Mesothelial cell of epicardium (in vitro differentiated cells): Measurements from ENCODE around the gene TCIRG1. TPM values are rescaled to one million over a fixed set of nuclear protein-coding genes. Genes with fewer than 3 reads are reported as not detected.

Experiments used
- DNase-seq, 2 experiments: peaks; one replicate each; pipeline ENCODE4 v3.0.0; 2021; ENCODE audit warnings: low spot score in 2 of 2; ENCODE audit not compliant: unreplicated experiment in 2 of 2
- H3K27ac Mint-ChIP-seq: 2 replicates; pipeline ENCODE4 v1.8.0; 2021; ENCODE audit warnings: mixed read lengths
- H3K27me3 Mint-ChIP-seq: 2 replicates; pipeline ENCODE4 v1.8.0; 2021; ENCODE audit warnings: low read depth, mixed read lengths
- H3K36me3 Mint-ChIP-seq: 2 replicates; pipeline ENCODE4 v1.8.0; 2021; ENCODE audit warnings: mixed read lengths
- H3K4me1 Mint-ChIP-seq: 2 replicates; pipeline ENCODE4 v1.8.0; 2021; ENCODE audit warnings: mixed read lengths
- H3K4me3 Mint-ChIP-seq: 2 replicates; pipeline ENCODE4 v1.8.0; 2021; ENCODE audit warnings: mild to moderate bottlenecking, moderate library complexity, mixed read lengths
- H3K9me3 Mint-ChIP-seq: 2 replicates; pipeline ENCODE4 v1.8.0; 2021; ENCODE audit warnings: mixed read lengths
- total RNA-seq: library from RNA; stranded (reverse); gene quantifications from 3 replicates; pipeline ENCODE4 v1.2.1, GENCODE V29; 2021
- TF ChIP-seq, protein P1 (sequence below): fragments of 200-600 bp; sonication (generic); IDR thresholded peaks from one replicate; pipeline ENCODE4 v1.5.0; 2021; ENCODE audit warnings: antibody characterized with exemption; ENCODE audit not compliant: unreplicated experiment

Gene TCIRG1
- total RNA-seq, 1 donor from 2014 or later, result 60.0 TPM

GRCh38 chr11:68077617-68078582 is 39.1 kb downstream of the TCIRG1 start:
- H3K27me3 Mint-ChIP-seq, result no peaks in the 10 kb centered on the region
- H3K9me3 Mint-ChIP-seq, result no peaks in the 10 kb centered on the region
- H3K36me3 Mint-ChIP-seq, result peaks cover 24% of the 10 kb centered on the region
- no peak for DNase-seq
- H3K4me1 Mint-ChIP-seq, result peaks cover 20% of the 10 kb centered on the region
- no peak overlapping the region for H3K4me3 Mint-ChIP-seq
- peak overlapping the region; percentile 70 for H3K27ac Mint-ChIP-seq
- TF ChIP-seq, protein P1, sequence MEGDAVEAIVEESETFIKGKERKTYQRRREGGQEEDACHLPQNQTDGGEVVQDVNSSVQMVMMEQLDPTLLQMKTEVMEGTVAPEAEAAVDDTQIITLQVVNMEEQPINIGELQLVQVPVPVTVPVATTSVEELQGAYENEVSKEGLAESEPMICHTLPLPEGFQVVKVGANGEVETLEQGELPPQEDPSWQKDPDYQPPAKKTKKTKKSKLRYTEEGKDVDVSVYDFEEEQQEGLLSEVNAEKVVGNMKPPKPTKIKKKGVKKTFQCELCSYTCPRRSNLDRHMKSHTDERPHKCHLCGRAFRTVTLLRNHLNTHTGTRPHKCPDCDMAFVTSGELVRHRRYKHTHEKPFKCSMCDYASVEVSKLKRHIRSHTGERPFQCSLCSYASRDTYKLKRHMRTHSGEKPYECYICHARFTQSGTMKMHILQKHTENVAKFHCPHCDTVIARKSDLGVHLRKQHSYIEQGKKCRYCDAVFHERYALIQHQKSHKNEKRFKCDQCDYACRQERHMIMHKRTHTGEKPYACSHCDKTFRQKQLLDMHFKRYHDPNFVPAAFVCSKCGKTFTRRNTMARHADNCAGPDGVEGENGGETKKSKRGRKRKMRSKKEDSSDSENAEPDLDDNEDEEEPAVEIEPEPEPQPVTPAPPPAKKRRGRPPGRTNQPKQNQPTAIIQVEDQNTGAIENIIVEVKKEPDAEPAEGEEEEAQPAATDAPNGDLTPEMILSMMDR, result no peak

DNA sequence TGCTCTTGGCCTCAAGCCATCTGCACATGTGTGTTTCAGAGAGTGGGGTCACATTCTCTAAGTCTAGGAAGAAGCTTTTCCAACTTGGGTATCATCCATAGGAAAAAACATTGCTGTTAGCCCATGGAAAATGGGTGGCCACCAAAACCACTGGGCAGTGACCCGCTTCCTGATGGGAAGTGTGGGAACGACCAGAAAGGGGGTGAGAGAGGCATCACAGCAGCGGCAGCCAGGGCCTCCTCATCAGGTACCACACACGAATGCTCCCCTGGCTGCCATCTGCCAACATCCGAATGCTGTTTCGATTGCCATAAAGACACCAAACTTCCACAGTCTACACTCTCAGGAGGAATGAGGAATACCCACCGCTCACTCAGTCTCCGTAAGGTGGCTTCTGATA is 42.0 kb downstream of the TCIRG1 start:
- TF ChIP-seq, protein P1, result no peak
- Mint-ChIP-seq H3K4me1 (peaks cover 27% of the 10 kb centered on the region), H3K36me3 (peaks cover 18% of the 10 kb centered on the region), H3K4me3 (no peak overlapping the region), H3K9me3 (no peaks in the 10 kb centered on the region), H3K27ac (no peak overlapping the region), H3K27me3 (no peaks in the 10 kb centered on the region)
- no peak for DNase-seq

GRCh38 chr11:68081691-68082090 is 42.9 kb downstream of the TCIRG1 start:
- H3K27me3 Mint-ChIP-seq, result no peaks in the 10 kb centered on the region
- H3K27ac Mint-ChIP-seq, result no peak overlapping the region
- DNase-seq, result no peak

GRCh38 chr11:68082481-68082880 is 43.7 kb downstream of the TCIRG1 start:
- DNase-seq, result no peak
- Mint-ChIP-seq H3K9me3 (no peaks in the 10 kb centered on the region), H3K4me3 (no peak overlapping the region), H3K27ac (no peak overlapping the region), H3K36me3 (peaks cover 19% of the 10 kb centered on the region), H3K27me3 (no peaks in the 10 kb centered on the region), H3K4me1 (peaks cover 25% of the 10 kb centered on the region)
- TF ChIP-seq, protein P1, result no peak

More at GRCh38 chr11:68081691-68082090, 42.9 kb downstream of the TCIRG1 start:
- Mint-ChIP-seq H3K9me3 (no peaks in the 10 kb centered on the region), H3K4me1 (peaks cover 27% of the 10 kb centered on the region), H3K36me3 (peaks cover 20% of the 10 kb centered on the region), H3K4me3 (no peak overlapping the region)
- TF ChIP-seq, protein P1, result no peak

DNA sequence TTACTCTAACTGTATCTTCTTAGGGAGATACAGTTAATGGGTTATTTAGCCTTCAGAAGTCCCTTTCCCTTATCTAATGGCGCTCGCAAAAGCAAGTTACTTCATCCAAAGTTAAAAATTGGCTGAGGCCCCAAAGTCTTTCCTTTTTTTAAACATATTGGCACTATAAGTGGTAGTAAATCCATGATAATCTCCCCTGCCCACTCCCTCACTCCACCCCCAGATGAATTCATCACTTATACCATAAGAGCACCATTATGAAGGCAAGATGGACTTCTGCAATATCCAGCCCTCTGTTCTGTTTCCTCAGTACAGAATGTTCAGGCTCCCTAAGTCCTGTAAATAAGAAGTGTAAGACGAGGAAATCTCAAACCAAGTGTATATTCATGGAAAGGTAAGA is 44.7 kb downstream of the TCIRG1 start:
- no peak overlapping the region for H3K27ac Mint-ChIP-seq
- H3K9me3 Mint-ChIP-seq, result no peaks in the 10 kb centered on the region
- peaks cover 14% of the 10 kb centered on the region for H3K36me3 Mint-ChIP-seq
- H3K4me3 Mint-ChIP-seq, result no peak overlapping the region
- H3K4me1 Mint-ChIP-seq, result peaks cover 16% of the 10 kb centered on the region
- no peak for DNase-seq
- H3K27me3 Mint-ChIP-seq, result no peaks in the 10 kb centered on the region
- TF ChIP-seq, protein P1, result no peak
